Suppressor macrophage (primary cell): ENCODE results near the gene LAMP2.
"Not testable (repeated sequence)": the region's sequence is repeated elsewhere in the genome, so short reads cannot be mapped to it uniquely, and the experiment has no call there.

Experiments
- DNase-seq, 4 experiments: peaks; one replicate each; pipeline ENCODE4 v3.0.0-alpha.2; 2020 to 2022
- total RNA-seq, 17 experiments: gene quantifications; one replicate each; lab custom pipeline; 2026; ENCODE audit warnings: mixed read lengths in 6 of 17, inconsistent platforms in 3 of 17; lab: John Stamatoyannopoulos, UW

Gene LAMP2
- 303 to 656 (median 501) reads per million in 17 experiments for total RNA-seq

DNA sequence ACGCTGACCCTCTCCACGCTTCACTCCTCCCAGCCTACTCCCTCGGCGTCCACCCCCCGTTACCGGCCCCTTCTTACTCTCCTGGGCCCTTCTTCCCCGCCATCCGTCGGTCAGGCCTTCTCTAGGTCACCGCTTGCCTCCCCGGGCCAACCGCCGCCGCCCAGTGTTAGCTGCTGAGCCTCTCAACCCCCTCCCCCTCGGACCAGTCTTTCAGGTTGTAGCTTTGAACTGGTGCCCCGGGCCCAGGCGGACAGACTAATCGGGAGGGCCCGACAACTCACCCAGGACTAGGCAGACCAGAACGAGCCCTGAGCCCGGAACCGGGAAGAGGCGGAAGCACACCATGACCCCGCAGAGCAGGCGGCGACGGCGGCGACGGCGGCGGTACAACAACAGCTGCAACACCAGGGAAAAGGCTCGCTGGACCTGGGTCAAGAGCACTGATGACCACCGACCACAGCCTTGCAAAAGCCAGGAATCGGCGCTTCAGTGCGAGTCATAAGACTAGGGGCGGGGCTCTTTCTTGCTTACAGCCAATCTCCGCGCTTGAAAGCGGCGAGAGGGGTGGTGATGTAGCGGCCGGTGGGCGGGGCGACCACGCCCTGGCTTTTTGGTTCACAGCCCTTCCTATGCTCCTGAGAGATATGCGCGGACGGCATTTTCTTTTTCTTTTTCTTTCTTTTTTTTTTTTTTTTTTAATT, at the start of gene LAMP2:
Gene LAMP2 (minus strand): TSS at position 472 of the 701 bp plus-strand sequence. CDS start 127 bp downstream, at position 345.
- DNase-seq, result peak; percentile 88 to 94 (median 92)

DNA sequence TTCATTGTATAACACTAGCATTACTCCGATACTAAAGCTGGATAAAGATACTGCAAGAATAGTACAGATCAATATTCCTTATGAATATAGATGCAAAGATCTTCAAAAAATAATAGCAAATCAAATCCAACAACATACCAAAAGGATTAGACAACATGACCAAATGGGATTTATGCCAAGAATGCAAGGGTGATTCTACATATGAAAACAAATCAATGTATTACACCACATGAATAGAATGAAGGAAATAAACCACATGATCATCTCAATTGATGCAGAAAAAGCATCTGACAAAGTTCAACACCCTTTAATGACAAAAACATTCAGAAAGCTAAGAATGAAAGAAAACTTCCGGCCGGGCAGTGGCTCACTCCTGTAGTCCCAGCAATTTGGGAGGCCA, 48.8 kb upstream of the LAMP2 start:
- no peak for DNase-seq

DNA sequence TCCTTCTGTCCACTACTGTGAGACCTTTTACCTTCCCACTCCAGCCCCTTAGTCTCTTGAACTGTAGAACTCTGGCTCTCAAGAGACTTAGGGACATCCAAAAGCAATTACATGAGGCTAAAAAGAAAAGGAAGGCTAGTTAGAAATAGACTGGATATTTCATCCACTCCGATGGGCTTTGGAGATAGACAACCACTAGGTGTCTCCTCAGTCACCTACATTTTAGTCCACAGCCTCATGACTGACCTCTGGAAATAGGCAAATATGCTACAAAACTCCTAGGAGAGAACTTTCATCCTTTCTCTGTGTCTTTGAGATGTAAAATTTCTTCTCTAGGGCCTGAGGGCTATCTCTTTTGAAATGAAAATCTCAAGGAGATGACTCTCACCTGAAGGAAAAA, 45.1 kb upstream of the LAMP2 start:
- peak in 3 of 4 experiments; percentile 15 to 37 (median 17) for DNase-seq

DNA sequence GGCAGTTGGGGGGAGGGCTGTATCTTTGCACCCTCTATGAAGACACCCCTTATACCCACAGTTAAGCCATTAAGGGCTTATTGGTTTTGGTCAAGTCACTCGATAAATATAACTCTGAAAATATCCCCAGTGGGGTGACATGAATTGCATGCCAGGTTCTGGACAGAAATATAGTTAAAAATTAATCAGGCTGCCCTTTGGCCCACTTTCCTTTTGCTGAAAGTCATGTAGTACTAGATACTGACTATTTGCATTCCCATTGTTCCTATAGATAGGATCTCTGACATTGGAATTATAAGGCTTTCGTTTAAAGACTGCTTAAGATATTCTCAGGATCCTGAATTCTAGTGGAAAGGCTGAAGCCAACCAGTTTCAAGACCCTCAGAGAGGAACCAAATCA, 43.5 kb upstream of the LAMP2 start:
- DNase-seq, result no peak

DNA sequence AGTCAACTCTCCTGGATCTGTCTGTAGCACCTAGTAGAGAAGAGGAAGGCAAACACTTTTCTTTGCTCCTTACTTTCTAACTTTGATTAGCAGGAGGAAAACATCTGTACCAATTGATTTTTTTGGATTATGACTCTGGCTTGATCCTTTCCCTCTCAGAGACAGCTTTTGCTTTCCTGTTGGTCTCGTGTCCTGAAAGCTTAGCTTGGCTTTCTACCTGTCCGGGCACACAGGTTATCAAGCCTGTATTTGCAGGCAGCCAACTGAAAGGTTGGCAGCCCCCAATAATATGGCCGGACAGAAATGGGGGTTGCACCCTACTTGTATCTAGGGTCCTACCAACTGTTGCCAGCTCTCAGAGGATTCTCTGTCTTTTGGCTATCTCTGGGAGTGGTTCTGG, 43.1 kb upstream of the LAMP2 start:
- DNase-seq, result no peak

DNA sequence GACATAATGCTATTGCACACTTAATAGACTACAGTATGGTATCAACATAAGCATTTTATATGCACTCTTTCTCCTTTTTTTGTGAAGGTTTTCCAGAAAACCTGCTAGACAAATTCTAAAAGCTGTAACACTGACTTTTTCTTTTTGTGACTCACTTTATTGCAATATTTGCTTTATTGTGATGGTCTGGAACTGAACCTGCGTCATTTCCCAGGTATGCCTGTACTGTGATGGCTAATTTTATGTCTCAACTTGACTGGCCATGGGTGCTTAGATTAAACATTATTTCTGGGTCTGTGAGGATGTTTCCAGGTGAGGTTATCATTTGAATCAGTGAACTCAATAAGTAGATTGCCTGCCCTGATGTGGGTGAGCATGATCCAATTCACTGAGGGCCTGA, 35.5 kb upstream of the LAMP2 start:
- DNase-seq, result no peak

DNA sequence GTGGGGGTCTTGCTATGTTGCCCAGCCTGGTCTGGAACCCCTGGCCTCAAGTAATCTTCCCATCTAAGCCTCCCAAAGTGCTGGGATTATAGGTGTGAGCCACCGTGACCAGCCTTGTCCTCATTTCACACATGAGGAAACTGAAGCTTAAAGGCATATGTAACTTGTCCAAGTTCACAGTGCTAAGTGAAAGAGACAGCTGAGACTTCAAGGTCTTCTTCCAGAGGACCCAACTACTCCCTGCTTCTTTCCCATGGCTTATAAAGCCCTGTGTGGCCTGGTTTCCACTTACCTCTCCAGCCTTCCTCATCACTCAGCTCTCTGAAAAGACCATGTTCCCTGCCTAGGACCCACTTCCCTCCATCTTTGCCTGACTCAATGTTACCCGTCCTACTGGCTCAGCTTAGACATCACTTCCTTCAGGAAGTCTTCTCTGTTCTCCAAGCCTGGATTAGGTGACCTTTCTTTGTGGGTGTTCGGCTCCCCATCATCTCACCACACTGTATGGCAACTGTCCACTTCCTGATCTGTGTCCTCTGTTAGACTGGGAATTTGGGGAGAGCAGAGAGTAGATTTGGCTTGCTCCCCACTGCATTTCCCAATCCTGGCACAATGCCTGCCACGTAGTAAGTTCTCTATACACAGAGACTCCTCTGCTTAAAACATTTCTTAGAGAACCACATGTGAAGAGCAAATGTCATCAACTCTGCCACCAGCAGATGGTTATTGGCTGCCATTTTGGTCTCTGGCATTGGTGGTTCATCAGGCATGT, 30.4 kb upstream of the LAMP2 start:
- DNase-seq, result peak in 3 of 4 experiments; percentile 4 to 54 (median 19)

DNA sequence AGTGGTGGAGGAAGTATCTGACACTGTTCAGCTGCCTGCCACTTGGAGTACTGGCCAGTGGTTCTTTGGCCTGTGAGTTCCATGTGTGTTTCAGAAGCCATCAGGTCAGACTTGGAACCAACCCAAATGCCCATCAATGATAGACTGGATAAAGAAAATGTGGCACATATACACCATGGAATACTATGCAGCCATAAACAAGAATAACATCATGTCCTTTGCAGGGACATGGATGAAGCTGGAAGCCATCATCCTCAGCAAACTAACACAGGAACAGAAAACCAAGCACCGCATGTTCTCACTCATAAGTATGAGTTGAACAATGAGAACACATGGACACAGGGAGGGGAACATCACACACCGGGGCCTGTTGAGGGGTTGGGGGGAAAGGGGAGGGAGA, 21.0 kb upstream of the LAMP2 start:
- DNase-seq, result not testable (repeated sequence)

DNA sequence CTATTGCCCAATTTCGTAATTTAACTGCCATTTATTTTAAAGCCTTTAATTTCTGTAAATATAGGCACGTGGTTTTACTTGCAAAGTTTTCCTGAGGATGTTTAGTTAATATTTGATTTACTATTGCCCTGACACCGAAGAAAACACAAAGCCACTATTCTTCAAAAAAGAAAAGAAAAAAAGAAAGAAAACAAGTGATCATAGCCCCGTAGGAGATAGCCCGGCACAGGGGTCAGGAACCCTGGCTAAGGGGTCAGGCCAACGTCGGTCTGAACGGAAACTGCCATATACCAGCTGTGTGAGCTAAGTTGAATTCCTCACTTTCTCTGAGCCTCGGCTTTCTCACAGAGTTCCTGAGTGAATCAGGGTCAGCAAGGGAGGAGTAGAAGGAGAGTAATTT, 17.7 kb upstream of the LAMP2 start:
- DNase-seq, result no peak

DNA sequence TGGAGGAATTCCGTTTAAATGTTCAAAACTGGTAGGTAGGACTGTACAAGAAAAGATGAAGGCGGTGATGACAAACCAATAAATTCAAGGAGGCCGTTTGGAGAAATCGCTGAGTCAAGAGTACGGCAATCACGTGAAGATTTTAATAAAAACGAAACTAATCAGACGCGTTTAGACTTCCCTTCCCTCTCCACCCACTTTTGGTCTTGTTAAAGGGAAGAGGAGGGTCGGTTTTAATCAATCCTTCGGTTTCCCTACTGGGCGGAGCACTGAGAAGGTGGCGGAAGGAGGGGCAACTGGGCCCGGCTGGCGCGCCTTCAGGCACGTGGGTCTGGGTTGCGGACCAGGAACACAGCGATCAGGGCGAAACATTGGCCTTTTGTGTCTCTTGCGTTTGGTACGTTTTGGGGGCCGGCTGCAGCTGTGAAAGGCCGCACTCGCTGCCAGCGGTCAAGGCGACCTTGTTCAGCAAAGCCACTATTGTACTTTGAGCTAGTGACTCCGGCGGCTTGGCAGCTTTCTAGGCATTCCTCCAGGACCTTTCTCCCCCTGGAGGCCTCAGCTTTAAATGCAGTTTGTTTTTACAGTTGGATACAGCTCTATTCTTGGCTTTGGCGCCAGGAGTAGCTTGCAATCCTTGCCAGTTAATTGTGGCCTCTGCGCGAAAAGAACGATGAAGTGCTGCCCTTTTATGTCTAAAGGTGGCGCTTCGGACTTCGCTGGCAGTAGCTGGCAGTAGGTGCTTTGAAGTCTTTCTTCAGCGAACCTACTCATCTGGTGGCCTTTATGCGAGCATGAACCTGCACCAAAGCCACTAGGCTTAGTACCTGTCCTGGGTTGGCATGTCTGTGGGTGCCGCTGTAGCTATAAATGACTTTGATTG, 16.8 kb upstream of the LAMP2 start:
- peak; percentile 72 to 86 (median 84) for DNase-seq

DNA sequence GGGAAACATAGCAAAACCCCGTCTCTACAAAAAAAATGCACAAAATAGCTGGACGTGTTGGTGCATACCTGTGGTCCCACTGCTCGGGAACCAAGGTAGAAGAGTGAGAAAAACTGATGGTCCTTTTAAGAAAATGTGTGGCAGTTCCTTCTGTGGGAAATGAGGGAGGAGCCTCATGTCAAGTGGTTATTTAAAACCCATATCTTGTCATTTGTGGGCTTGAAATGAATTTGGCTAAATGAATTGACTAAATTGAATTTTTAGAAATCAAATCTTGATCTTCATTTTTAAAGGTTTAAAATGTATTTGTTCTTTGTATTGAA, 16.2 kb upstream of the LAMP2 start:
- DNase-seq, result peak in 1 of 4 experiments; percentile 10

DNA sequence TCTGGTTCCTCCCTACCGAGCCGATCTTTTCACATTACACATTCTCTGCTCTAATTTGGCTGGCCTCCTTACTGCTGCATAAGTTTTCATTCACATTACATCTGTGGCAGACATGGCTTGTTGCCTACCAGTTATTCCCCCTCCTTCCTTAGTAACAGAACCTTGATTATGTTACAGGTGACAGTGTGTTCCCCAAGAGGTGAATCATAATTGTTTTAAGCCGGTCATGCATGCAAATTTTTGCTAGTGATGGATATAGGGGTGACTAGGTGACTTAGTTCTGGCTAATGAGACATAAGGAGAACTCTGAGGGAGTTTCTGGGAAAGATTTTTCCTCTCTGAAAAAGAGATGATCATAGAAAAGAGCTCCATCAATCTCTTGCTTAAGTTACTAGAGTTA, 8.4 kb upstream of the LAMP2 start:
- DNase-seq, result no peak

DNA sequence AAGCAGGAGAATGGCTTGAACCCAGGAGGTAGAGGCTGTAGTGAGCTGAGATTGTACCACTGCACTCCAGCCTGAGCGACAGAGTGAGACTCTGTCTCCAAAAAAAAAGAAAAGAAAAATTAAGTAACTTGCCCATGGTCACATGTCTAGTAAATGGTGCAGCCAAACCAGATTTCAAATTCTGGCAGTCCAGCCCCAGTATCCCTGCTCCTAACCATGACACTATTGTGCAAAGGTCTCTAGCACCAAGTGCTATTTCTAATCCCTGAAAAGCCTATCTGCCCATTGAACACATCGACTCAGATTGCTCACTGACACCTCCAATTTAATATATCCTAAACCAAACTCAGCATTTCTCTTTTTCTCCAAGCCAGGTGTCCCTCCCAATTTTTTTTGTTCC, 7.6 kb upstream of the LAMP2 start:
- no peak for DNase-seq

DNA sequence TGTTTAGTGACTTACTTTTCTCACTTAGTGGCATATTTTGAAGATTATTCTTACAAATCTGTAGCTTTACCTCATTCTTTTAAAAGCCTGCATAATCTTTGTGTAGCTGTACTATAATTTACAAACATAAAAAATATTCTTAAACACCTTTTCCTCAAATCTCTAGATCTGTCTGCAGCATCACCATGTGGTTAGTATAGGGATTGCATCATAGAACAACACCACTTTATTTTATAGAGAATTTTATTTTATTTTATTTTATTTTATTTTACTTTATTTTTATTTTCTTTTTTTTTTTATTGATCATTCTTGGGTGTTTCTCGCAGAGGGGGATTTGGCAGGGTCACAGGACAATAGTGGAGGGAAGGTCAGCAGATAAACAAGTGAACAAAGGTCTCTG, 6.4 kb upstream of the LAMP2 start:
- DNase-seq, result peak in 2 of 4 experiments; percentile 28 to 45

DNA sequence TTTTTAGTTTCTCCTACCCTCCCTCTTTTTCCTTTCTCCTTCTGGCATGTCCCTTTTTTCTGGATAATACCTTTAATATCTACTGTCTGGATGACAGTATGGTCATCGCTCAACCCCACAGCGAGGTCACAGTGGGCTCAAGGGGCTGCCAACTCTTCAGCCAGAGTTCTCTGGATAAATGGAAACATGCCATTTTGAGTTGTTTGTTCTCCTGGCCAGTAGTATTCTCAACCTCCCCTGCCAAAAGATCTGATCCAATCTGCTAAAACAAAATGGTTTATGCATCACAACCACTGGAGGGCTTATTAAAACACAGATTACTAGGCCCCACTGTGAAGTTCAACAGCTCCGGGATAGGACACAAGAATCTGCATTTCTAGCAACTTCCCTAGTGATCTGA, 5.0 kb upstream of the LAMP2 start:
- DNase-seq, result no peak

DNA sequence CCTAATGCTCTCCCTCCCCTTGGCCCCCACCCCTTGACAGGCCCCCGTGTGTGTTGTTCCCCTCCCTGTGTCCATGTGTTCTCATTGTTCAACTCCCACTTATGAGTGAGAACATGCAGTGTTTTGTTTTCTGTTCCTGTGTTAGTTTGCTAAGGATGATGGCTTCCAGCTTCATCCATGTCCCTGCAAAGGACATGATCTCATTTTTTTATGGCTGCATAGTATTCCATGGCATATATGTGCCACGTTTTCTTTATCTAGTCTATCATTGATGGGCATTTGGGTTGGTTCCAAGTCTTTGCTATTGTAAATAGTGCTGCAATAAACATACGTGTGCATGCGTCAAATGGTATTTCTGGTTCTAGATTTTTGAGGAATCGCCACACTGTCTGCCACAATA, 561 bp upstream of the LAMP2 start:
- not testable (repeated sequence) for DNase-seq

DNA sequence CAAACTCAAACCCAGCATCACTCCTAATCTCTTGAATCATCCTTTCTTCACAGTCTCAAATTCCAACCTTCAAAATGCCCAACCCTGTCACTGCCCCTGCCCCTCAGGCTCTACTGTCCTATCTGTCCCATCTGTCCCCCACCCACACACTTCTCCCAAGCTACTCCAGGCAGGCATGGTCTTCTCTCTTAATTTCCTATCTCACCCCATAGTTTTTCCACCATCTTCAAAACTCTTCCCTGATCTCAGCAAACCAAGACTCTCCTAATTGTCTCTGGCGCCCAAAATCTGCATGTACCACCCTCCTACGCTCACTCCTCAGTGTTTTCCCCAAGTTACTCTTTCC, 644 bp downstream of the LAMP2 start:
- no peak for DNase-seq

DNA sequence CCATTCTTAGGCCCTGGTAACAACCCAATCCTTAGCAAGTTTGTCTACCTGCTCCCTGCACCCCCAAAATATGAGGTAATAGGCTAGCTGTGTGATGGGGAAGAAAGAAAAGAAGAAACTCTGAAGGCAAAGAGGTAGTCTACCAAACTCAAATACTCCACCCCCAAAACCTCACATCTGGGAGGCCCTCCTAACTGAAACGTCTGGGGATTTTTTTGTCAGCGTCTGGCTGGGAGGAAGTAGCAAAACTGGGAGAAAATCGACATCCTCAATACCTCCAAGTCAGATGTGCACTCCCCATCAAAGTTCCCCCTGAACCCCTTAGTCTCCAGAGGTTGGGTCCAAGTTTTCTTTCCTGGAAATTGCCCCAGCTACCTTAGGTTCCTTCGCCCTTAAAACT, 1.0 kb downstream of the LAMP2 start:
- peak; percentile 11 to 34 (median 24) for DNase-seq

DNA sequence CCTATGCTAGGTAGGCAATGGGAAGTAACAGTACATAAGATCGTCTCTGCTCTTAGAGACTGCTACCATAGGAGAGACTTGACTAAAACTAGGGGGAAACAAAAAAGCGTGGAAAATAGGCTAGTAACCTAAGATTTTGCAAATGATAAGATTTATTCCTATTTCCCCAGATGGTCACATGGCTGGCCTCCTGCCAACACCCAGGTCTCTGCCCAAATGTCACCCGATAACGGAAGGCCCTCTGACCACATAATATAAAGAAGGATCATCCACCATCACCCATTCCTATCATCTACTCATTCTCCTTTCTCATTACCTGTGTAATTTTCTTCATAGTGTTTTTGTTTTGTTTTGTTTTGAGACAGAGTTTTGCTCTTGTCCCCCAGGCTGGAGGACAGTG, 4.7 kb downstream of the LAMP2 start:
- DNase-seq, result peak in 3 of 4 experiments; percentile 13 to 31 (median 22)

DNA sequence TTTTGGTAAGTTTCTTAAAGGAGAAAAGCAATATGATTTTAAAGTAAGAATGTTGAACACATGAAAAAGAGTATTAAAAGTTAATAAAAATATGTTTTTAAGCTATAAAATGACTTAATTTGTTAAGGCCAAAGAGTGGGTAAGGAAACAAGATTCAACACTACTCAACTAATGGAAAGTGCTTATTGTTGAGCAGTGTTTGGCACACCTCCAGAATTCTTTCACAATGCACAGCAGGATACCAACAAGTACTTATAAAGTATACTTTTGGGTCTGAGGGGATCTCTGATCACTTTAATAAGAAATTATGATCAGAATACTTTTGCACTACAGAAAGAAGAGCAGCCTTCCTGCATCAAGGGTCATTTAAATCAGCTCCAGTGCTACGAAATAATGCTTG, 5.9 kb downstream of the LAMP2 start:
- peak; percentile 17 to 60 (median 42) for DNase-seq

DNA sequence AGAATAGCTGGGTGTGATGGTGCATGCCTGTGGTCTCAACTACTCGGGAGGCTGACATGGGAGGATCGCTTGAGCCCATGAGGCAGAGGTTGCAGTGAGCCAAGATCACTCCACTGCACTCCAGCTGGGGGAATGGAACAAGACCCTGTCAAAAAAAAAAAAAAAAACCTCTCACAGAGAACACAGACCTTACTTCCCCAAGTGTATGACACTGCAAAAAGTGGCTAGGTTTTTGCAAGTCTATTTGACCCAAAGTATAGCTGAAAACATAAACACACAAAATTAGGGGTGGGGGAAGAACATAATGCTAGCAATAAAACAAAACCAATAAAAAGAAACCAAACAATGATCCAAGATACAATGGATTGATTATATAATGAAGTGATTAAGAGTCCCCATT, 6.7 kb downstream of the LAMP2 start:
- peak in 2 of 4 experiments; percentile 8 to 11 for DNase-seq

DNA sequence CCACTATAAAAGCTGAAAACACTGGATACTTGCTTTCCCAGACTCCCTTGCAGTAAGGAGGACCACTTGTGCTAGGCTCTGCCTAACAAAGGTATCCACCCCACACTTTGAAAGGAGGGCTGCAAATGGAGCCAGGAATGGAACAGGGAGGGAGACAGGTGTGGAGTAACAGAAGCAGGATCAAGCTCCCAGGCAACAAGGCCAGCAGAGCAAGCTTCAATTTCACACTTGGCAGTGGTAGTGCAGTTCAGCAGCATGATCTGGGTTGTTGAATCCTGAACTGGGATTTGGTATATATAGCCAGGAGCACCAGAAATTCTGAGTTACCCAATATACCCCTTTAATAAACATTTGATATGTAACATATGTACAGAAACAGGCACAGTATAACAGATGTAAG, 9.8 kb downstream of the LAMP2 start:
- no peak for DNase-seq

DNA sequence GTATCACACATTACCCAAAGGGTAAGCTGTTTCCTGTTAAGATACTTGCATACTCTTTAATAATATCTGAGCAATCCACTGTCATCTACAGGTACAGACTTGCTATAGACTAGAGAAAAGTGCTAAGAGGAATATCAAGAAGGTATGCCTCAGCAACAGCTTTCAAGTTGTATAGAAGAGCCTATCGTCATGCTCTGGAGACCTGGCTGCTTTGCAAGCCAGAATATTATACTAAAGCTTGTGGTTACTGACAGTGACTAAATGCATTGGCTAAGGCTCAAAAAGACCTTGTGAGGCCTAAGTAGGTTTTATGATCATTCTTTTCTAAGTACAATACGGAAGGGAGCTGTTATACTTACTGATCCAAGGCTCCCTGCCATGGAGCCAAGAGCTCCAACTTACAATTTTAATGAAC, 11.3 kb downstream of the LAMP2 start:
- peak in 3 of 4 experiments; percentile 9 to 45 (median 29) for DNase-seq
